Spleen (tissue), 7 donors: ENCODE results near the gene SMYD1.

Source experiments
- POLR2AphosphoS5 ChIP-seq, 3 donors: sonication (generic); formaldehyde crosslinking; IDR thresholded peaks; one replicate each; pipeline ENCODE4 v1.5.1; 2017; ENCODE audit warnings: antibody characterized with exemption in 3 of 3
- TF ChIP-seq, protein P1 (sequence below), 11 experiments: fragments of 200-600 bp in 7 of 11; fragments of 450-650 bp in 4 of 11; sonication (generic) in 4 of 11; IDR thresholded peaks in 8 of 11; conservative IDR thresholded peaks in 3 of 11; 1 replicate in 7 of 11; 2 replicates in 4 of 11; pipeline versions ENCODE4 v1.4.0 to v1.8.0; 2016 to 2021; ENCODE audit warnings: antibody characterized with exemption in 11 of 11, inconsistent platforms in 4 of 11, mild to moderate bottlenecking in 1 of 11
- donor health status: DM: no; HTN: no; CAD: no; lungs with moderate emphysema.
- donor health status: DM: no; HTN: no; CAD: no.
- donor health status: DM: no; HTN: no; CAD: no.

DNA sequence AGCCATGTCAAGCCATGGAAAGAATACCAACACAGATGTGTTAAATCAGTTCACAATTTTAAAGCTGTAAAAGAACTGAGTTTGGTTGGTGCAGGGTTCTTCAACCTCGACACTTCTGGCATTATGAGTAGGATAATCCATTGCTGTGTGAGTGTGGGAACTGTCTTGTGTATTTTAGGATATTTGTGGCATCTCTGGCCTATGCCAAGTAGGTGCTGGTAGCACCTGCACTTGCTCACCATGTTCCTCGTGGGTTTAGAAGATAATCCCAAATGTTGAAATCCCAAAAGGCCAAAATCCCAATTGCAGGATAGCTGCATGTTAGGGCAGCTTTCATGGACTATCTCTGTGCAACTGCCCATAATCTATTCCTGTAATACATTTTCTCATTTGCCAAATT, 15.8 kb upstream of the SMYD1 start:
- TF ChIP-seq, protein P1, sequence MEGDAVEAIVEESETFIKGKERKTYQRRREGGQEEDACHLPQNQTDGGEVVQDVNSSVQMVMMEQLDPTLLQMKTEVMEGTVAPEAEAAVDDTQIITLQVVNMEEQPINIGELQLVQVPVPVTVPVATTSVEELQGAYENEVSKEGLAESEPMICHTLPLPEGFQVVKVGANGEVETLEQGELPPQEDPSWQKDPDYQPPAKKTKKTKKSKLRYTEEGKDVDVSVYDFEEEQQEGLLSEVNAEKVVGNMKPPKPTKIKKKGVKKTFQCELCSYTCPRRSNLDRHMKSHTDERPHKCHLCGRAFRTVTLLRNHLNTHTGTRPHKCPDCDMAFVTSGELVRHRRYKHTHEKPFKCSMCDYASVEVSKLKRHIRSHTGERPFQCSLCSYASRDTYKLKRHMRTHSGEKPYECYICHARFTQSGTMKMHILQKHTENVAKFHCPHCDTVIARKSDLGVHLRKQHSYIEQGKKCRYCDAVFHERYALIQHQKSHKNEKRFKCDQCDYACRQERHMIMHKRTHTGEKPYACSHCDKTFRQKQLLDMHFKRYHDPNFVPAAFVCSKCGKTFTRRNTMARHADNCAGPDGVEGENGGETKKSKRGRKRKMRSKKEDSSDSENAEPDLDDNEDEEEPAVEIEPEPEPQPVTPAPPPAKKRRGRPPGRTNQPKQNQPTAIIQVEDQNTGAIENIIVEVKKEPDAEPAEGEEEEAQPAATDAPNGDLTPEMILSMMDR (IDR thresholded peaks at IDR 0.05 in 8 of 11, conservative IDR thresholded peaks at IDR 0.05 in 3 of 11), result no peak
- no peak for TF ChIP-seq POLR2AphosphoS5 (IDR thresholded peaks at IDR 0.05)
